Breast epithelium (tissue), 4 donors: ENCODE data around the gene CACNA1F. TPM values are rescaled to one million over a fixed set of nuclear protein-coding genes. Genes with fewer than 3 reads are reported as not detected.
"Not testable (repeated sequence)": the region's sequence is repeated elsewhere in the genome, so short reads cannot be mapped to it uniquely, and the experiment has no call there.

ENCODE experiments used
- DNase-seq, 2 donors: peaks; one replicate each; pipeline ENCODE4 v3.0.0-alpha.2; 2019; ENCODE audit warnings: low spot score in 2 of 2
- H3K27ac ChIP-seq, 2 donors: fragments of 200-600 bp; sonication (generic) in 1 of 2; one replicate each; pipeline ENCODE4 v1.5.1; 2016 to 2019; ENCODE audit warnings: mild to moderate bottlenecking in 1 of 2
- H3K27me3 ChIP-seq, 2 donors: fragments of 200-600 bp; sonication (generic) in 1 of 2; one replicate each; pipeline versions ENCODE4 v1.5.1 to v1.6.0; 2017 to 2019; ENCODE audit warnings: control low read depth in 1 of 2, mild to moderate bottlenecking in 1 of 2
- H3K36me3 ChIP-seq: fragments of 200-600 bp; one replicate; pipeline ENCODE4 v1.5.1; 2019
- H3K4me1 ChIP-seq, 2 donors: fragments of 200-600 bp; sonication (generic); one replicate each; pipeline ENCODE4 v1.5.1; 2016 to 2019; ENCODE audit warnings: control low read depth in 1 of 2
- H3K4me3 ChIP-seq, 3 donors: fragments of 200-600 bp; sonication (generic); 1 replicate in 2 of 3; 2 replicates in 1 of 3; pipeline ENCODE4 v1.5.1; 2016 to 2019; ENCODE audit warnings: mild to moderate bottlenecking in 3 of 3, moderate library complexity in 2 of 3
- H3K9me3 ChIP-seq, 2 donors: fragments of 200-600 bp; sonication (generic) in 1 of 2; one replicate each; pipeline ENCODE4 v1.5.1; 2016 to 2019; ENCODE audit warnings: control low read depth in 1 of 2
- CTCF ChIP-seq, 3 donors: fragments of 450-650 bp; IDR thresholded peaks; one replicate each; pipeline ENCODE4 v1.5.1; 2016 to 2017; ENCODE audit warnings: antibody characterized with exemption in 3 of 3, mild to moderate bottlenecking in 3 of 3, moderate library complexity in 3 of 3
- POLR2A ChIP-seq: fragments of 450-650 bp; IDR thresholded peaks from one replicate; pipeline ENCODE4 v1.6.1; 2016; ENCODE audit warnings: antibody characterized with exemption, mild to moderate bottlenecking, moderate library complexity
- POLR2AphosphoS5 ChIP-seq, 3 donors: sonication (generic); formaldehyde crosslinking; IDR thresholded peaks; one replicate each; pipeline ENCODE4 v1.6.1; 2017; ENCODE audit warnings: antibody characterized with exemption in 3 of 3
- intact Hi-C: fragments of 100-400 bp; cut with DNase I; formaldehyde crosslinking; loops from one replicate; pipeline ENCODE4 v1.15.1; 2023; ENCODE audit warnings: low total_unique reads
- total RNA-seq, 3 donors: library from RNA; depleted of rRNA; stranded (reverse); fragments of >200 nt; gene quantifications; one replicate each; pipeline ENCODE4 v1.1.0, GENCODE V29; 2016

The CACNA1F gene
- total RNA-seq, 3 donors from 2014 or later: 0.48 to 1.8 (median 0.66) TPM

- Histone ChIP-seq H3K4me3 (no peak overlapping the region), H3K27me3 (peaks cover 0 to 14% of the 10 kb centered on the region in 2 donors), H3K36me3 (no peaks in the 10 kb centered on the region), H3K27ac (peak overlapping the region in 1 of 2 donors; percentile 32), H3K4me1 (no peaks in the 10 kb centered on the region), H3K9me3 (no peaks in the 10 kb centered on the region)
- intact Hi-C loops: loop anchor here (5.0 kb wide), 1 partner anchor 80 kb away; no protein-coding TSS in a partner anchor
- DNase-seq: no peak
- TF ChIP-seq POLR2A (no peak), POLR2AphosphoS5 (IDR thresholded peaks at IDR 0.05) (no peak), CTCF (IDR thresholded peaks at IDR 0.05) (no peak)
Observed at GRCh38 chrX:49177338-49177833, 55.8 kb downstream of the CACNA1F start.

GRCh38 chrX:49176421-49177326 lies 56.5 kb downstream of the CACNA1F start:
- H3K4me3 ChIP-seq: no peak overlapping the region
- intact Hi-C loops: loop anchor here (5.0 kb wide), 1 partner anchor 79 kb away; no protein-coding TSS in a partner anchor
- H3K36me3 ChIP-seq: no peaks in the 10 kb centered on the region
- no peak for DNase-seq
- no peaks in the 10 kb centered on the region for H3K9me3 ChIP-seq
- TF ChIP-seq POLR2AphosphoS5 (IDR thresholded peaks at IDR 0.05) (no peak), POLR2A (no peak), CTCF (IDR thresholded peaks at IDR 0.05) (no peak)
- no peaks in the 10 kb centered on the region for H3K4me1 ChIP-seq
- peak overlapping the region in 1 of 2 donors; percentile 32 for H3K27ac ChIP-seq
- peaks cover 0 to 14% of the 10 kb centered on the region in 2 donors for H3K27me3 ChIP-seq

GRCh38 chrX:49175435-49176274 lies 57.5 kb downstream of the CACNA1F start:
- no peak overlapping the region for H3K4me3 ChIP-seq
- peak overlapping the region in 1 of 2 donors; percentile 12 for H3K27ac ChIP-seq
- no peak for DNase-seq
- TF ChIP-seq POLR2AphosphoS5 (IDR thresholded peaks at IDR 0.05): no peak
- no peak for TF ChIP-seq CTCF (IDR thresholded peaks at IDR 0.05)
- intact Hi-C loops: loop anchor here (5.0 kb wide), 1 partner anchor 78 kb away; no protein-coding TSS in a partner anchor
- no peaks in the 10 kb centered on the region for H3K4me1 ChIP-seq
- peaks cover 0 to 14% of the 10 kb centered on the region in 2 donors for H3K27me3 ChIP-seq
- H3K9me3 ChIP-seq: no peaks in the 10 kb centered on the region
- H3K36me3 ChIP-seq: no peaks in the 10 kb centered on the region

GRCh38 chrX:49174723-49175122 lies 58.4 kb downstream of the CACNA1F start:
- TF ChIP-seq POLR2A: no peak
- no peak for TF ChIP-seq CTCF (IDR thresholded peaks at IDR 0.05)
- TF ChIP-seq POLR2AphosphoS5 (IDR thresholded peaks at IDR 0.05): no peak
- intact Hi-C loops: loop anchor here (5.0 kb wide), 1 partner anchor 77 kb away; no protein-coding TSS in a partner anchor

GRCh38 chrX:49173544-49173943 lies 59.6 kb downstream of the CACNA1F start:
- H3K9me3 ChIP-seq, H3K4me3 ChIP-seq, DNase-seq, H3K36me3 ChIP-seq, H3K4me1 ChIP-seq, intact Hi-C loops: not testable (repeated sequence)
- Histone ChIP-seq H3K27me3 (peaks cover 0 to 14% of the 10 kb centered on the region in 2 donors), H3K27ac (peak overlapping the region in 1 of 2 donors; percentile 85)

More at GRCh38 chrX:49174723-49175122, 58.4 kb downstream of the CACNA1F start:
- Histone ChIP-seq H3K4me1 (no peaks in the 10 kb centered on the region), H3K27ac (no peak overlapping the region), H3K9me3 (no peaks in the 10 kb centered on the region), H3K27me3 (peaks cover 0 to 14% of the 10 kb centered on the region in 2 donors), H3K36me3 (no peaks in the 10 kb centered on the region), H3K4me3 (no peak overlapping the region)
- no peak for DNase-seq
